WTC11 (cell line): ENCODE data around the gene RABL3. TPM values are rescaled to one million over a fixed set of nuclear protein-coding genes. Genes with fewer than 3 reads are reported as not detected.

ENCODE experiments used
- ATAC-seq: fragments of 200-7000 bp; cut with Tn5 transposase; 2 replicates; pipeline ENCODE4 v1.10.0; 2021; ENCODE audit warnings: mild to moderate bottlenecking, moderate library complexity
- CTCF ChIA-PET: fragments of 300-600 bp; sonication (Branson Sonifier 250); formaldehyde crosslinking; loops from one replicate; lab custom pipeline; 2021; ENCODE audit warnings: antibody characterized with exemption; lab: Charles Lee
- POLR2A ChIA-PET: fragments of 350-600 bp; sonication (Branson Sonifier 250); formaldehyde crosslinking; loops from one replicate; lab custom pipeline; 2021; ENCODE audit warnings: antibody characterized with exemption; lab: Charles Lee
- DNase-seq: peaks from one replicate; pipeline ENCODE4 v3.0.0; 2021; ENCODE audit warnings: low spot score
- H3K27ac Mint-ChIP-seq: 2 replicates; pipeline ENCODE4 v1.8.0; 2021; ENCODE audit warnings: mixed read lengths
- H3K27me3 Mint-ChIP-seq: 2 replicates; pipeline ENCODE4 v1.8.0; 2021; ENCODE audit warnings: low read depth, mild to moderate bottlenecking, moderate library complexity, mixed read lengths
- H3K36me3 Mint-ChIP-seq: 2 replicates; pipeline ENCODE4 v1.8.0; 2021; ENCODE audit warnings: mixed read lengths
- H3K4me1 Mint-ChIP-seq: 2 replicates; pipeline ENCODE4 v1.8.0; 2022; ENCODE audit warnings: mixed read lengths
- H3K4me3 Mint-ChIP-seq: 2 replicates; pipeline ENCODE4 v1.8.0; 2021; ENCODE audit warnings: mild to moderate bottlenecking, moderate library complexity, mixed read lengths
- H3K9me3 Mint-ChIP-seq: 2 replicates; pipeline ENCODE4 v1.8.0; 2021; ENCODE audit warnings: mixed read lengths
- ATF1 ChIP-seq: sonication (generic); formaldehyde crosslinking; IDR thresholded peaks from 2 replicates; pipeline ENCODE4 v1.8.1; 2023; ENCODE audit warnings: mild to moderate bottlenecking, moderate library complexity, missing genetic modification reagents
- E2F5 ChIP-seq: sonication (generic); formaldehyde crosslinking; IDR thresholded peaks from 2 replicates; pipeline ENCODE4 v1.8.1; 2022; ENCODE audit warnings: mild to moderate bottlenecking, moderate library complexity, missing genetic modification reagents
- ELF4 ChIP-seq: sonication (generic); formaldehyde crosslinking; IDR thresholded peaks from 2 replicates; pipeline ENCODE4 v1.8.1; 2022; ENCODE audit warnings: low read depth, mild to moderate bottlenecking, moderate library complexity, missing genetic modification reagents
- EMX1 ChIP-seq: fragments of 250-450 bp; sonication (Bioruptor Pico); IDR thresholded peaks from 2 replicates; pipeline ENCODE4 v1.8.0; 2021; ENCODE audit warnings: mild to moderate bottlenecking
- FOXK1 ChIP-seq: sonication (generic); formaldehyde crosslinking; IDR thresholded peaks from 2 replicates; pipeline ENCODE4 v1.8.0; 2022; ENCODE audit warnings: mild to moderate bottlenecking, moderate library complexity, missing genetic modification reagents
- FOXP4 ChIP-seq: sonication (generic); formaldehyde crosslinking; IDR thresholded peaks from 2 replicates; pipeline ENCODE4 v1.8.0; 2022; ENCODE audit warnings: mild to moderate bottlenecking, missing genetic modification reagents
- HMGA2 ChIP-seq: fragments of 250-450 bp; sonication (Bioruptor Pico); IDR thresholded peaks from 2 replicates; pipeline ENCODE4 v1.4.0; 2021; ENCODE audit warnings: mild to moderate bottlenecking, moderate library complexity
- HMGXB4 ChIP-seq: sonication (generic); formaldehyde crosslinking; IDR thresholded peaks from 2 replicates; pipeline ENCODE4 v1.8.1; 2023; ENCODE audit warnings: mild to moderate bottlenecking, moderate library complexity, missing genetic modification reagents
- NFE2L1 ChIP-seq: sonication (generic); formaldehyde crosslinking; IDR thresholded peaks from 2 replicates; pipeline ENCODE4 v1.8.1; 2023; ENCODE audit warnings: missing genetic modification reagents
- PRRX2 ChIP-seq: fragments of 250-450 bp; sonication (Bioruptor Pico); IDR thresholded peaks from 2 replicates; pipeline ENCODE4 v1.8.0; 2021; ENCODE audit warnings: mild to moderate bottlenecking
- SP1 ChIP-seq: sonication (generic); formaldehyde crosslinking; conservative IDR thresholded peaks from 2 replicates; pipeline ENCODE4 v1.8.1; 2022; ENCODE audit warnings: missing genetic modification reagents
- TCF7 ChIP-seq: sonication (generic); formaldehyde crosslinking; IDR thresholded peaks from 2 replicates; pipeline ENCODE4 v1.8.0; 2022; ENCODE audit warnings: mild to moderate bottlenecking, low read depth, missing genetic modification reagents, moderate library complexity
- total RNA-seq: library from RNA; stranded (reverse); gene quantifications from 3 replicates; pipeline ENCODE4 v1.2.3, GENCODE V29; 2021
- TF ChIP-seq, protein P1 (sequence below): sonication (generic); formaldehyde crosslinking; conservative IDR thresholded peaks from 2 replicates; pipeline ENCODE4 v1.8.1; 2023; ENCODE audit warnings: mild to moderate bottlenecking, low read depth, missing genetic modification reagents, moderate library complexity
- TF ChIP-seq, protein P2 (sequence below): sonication (generic); formaldehyde crosslinking; conservative IDR thresholded peaks from 2 replicates; pipeline ENCODE4 v1.8.1; 2022; ENCODE audit warnings: mild to moderate bottlenecking, missing genetic modification reagents
- TF ChIP-seq, protein P3 (sequence below): fragments of 250-450 bp; sonication (Bioruptor Pico); IDR thresholded peaks from 2 replicates; pipeline ENCODE4 v1.9.0; 2021; ENCODE audit warnings: mild to moderate bottlenecking
- TF ChIP-seq, protein P4 (sequence below): sonication (generic); formaldehyde crosslinking; IDR thresholded peaks from 2 replicates; pipeline ENCODE4 v1.8.1; 2022; ENCODE audit warnings: low read depth, mild to moderate bottlenecking, moderate library complexity, missing genetic modification reagents, borderline replicate concordance

The RABL3 gene
- total RNA-seq, 1 experiment from 2014 or later: 18.2 TPM

DNA sequence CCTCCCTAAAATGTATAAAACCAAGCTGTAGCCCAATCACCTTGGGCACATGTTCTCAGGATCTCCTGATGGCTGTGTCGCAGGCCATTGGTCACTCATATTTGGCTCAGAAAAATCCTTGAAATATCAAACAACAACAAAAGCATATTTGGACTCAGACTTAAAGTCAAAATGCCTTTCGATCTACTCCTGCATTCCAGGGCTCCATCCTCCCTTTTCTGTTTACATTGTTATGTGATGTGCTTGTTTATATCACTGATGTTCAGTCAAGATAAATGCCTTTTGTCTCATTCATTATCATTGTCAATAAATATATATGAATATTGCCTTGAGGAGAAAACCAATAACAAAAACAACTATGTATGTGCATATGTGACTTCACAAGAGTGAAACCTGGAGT lies 92.0 kb downstream of the RABL3 start:
- ChIA-PET POLR2A (no interaction called here), CTCF (no interaction called here)
- H3K4me1 Mint-ChIP-seq: peaks cover 5% of the 10 kb centered on the region
- H3K4me3 Mint-ChIP-seq: no peak overlapping the region
- H3K27ac Mint-ChIP-seq: no peak overlapping the region
- DNase-seq: no peak
- no peaks in the 10 kb centered on the region for H3K36me3 Mint-ChIP-seq
- no peaks in the 10 kb centered on the region for H3K27me3 Mint-ChIP-seq
- no peaks in the 10 kb centered on the region for H3K9me3 Mint-ChIP-seq
- no peak for ATAC-seq
- TF ChIP-seq EMX1: no peak

- no peak overlapping the region for H3K27ac Mint-ChIP-seq
- no peaks in the 10 kb centered on the region for H3K27me3 Mint-ChIP-seq
- ChIA-PET POLR2A (no interaction called here), CTCF (interaction anchor here (0.8 kb wide), 1 partner anchor 36 kb away, joined by 3 read pairs; no protein-coding TSS in a partner anchor)
- H3K4me1 Mint-ChIP-seq: peaks cover 6% of the 10 kb centered on the region
- TF ChIP-seq HMGXB4 (CRISPR knock-in tag): no peak
- TF ChIP-seq SP1 (CRISPR knock-in tag): no peak
- no peak overlapping the region for H3K4me3 Mint-ChIP-seq
- ATAC-seq: no peak
- H3K36me3 Mint-ChIP-seq: no peaks in the 10 kb centered on the region
- H3K9me3 Mint-ChIP-seq: no peaks in the 10 kb centered on the region
- DNase-seq: no peak
Measured at GRCh38 chr3:120649830-120650233, 92.5 kb downstream of the RABL3 start.

- ATAC-seq (no peak), DNase-seq (no peak)
- no peak for TF ChIP-seq FOXP4 (CRISPR knock-in tag)
- TF ChIP-seq, protein P1, sequence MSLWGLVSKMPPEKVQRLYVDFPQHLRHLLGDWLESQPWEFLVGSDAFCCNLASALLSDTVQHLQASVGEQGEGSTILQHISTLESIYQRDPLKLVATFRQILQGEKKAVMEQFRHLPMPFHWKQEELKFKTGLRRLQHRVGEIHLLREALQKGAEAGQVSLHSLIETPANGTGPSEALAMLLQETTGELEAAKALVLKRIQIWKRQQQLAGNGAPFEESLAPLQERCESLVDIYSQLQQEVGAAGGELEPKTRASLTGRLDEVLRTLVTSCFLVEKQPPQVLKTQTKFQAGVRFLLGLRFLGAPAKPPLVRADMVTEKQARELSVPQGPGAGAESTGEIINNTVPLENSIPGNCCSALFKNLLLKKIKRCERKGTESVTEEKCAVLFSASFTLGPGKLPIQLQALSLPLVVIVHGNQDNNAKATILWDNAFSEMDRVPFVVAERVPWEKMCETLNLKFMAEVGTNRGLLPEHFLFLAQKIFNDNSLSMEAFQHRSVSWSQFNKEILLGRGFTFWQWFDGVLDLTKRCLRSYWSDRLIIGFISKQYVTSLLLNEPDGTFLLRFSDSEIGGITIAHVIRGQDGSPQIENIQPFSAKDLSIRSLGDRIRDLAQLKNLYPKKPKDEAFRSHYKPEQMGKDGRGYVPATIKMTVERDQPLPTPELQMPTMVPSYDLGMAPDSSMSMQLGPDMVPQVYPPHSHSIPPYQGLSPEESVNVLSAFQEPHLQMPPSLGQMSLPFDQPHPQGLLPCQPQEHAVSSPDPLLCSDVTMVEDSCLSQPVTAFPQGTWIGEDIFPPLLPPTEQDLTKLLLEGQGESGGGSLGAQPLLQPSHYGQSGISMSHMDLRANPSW (CRISPR knock-in tag): no peak
- TF ChIP-seq NFE2L1 (CRISPR knock-in tag): no peak
- no peak for TF ChIP-seq PRRX2 (CRISPR knock-in tag)
- TF ChIP-seq FOXK1 (CRISPR knock-in tag): no peak
- Mint-ChIP-seq H3K27me3 (no peaks in the 10 kb centered on the region), H3K9me3 (no peaks in the 10 kb centered on the region), H3K36me3 (no peaks in the 10 kb centered on the region), H3K27ac (no peak overlapping the region), H3K4me1 (peaks cover 8% of the 10 kb centered on the region), H3K4me3 (no peak overlapping the region)
- ChIA-PET POLR2A (interaction anchor here (0.6 kb wide), 1 partner anchor 905 kb away, joined by 4 read pairs; no protein-coding TSS in a partner anchor), CTCF (no interaction called here)
Measured at GRCh38 chr3:120648290-120648689, 94.0 kb downstream of the RABL3 start.

DNA sequence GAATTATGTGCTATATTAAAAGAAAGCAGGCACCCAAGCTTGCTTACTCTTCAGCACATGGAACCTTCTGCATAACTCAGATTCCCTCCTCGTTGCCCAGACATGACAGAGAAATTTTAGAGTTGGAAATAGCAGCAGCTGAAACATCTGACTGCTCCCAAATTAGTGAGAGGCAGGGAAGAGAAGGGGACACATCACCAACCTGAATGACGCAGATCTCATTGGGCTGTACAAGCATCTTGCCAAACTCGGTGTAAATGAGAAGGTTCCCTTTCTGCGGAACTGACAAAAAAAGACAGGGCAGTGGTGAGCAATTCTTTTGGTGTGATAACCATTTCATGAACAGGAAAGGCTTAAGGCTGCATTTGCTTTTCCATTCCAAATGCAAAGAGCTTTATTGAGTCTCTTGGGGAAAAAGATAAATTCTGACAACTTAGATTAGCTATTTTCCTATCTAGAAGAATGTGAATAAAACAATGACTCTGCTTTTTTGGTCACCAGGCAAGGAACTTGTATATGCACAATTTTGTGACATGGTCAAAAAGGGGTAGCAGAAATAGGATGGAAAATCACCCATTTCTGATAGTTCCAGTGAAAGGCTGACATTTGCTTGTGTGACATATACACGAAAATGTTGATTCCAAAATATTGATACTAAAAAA lies 95.4 kb downstream of the RABL3 start:
- ChIA-PET CTCF (interaction anchor here (1.0 to 1.3 kb wide), 2 partner anchors 12 to 148 kb away, joined by 3 read pairs; no protein-coding TSS in a partner anchor), POLR2A (interaction anchor here (0.6 kb wide), 1 partner anchor 196 kb away, joined by 4 read pairs; no protein-coding TSS in a partner anchor)
- Mint-ChIP-seq H3K27me3 (no peaks in the 10 kb centered on the region), H3K4me1 (peaks cover 11% of the 10 kb centered on the region), H3K9me3 (no peaks in the 10 kb centered on the region), H3K36me3 (no peaks in the 10 kb centered on the region), H3K4me3 (no peak overlapping the region), H3K27ac (no peak overlapping the region)
- DNase-seq (no peak), ATAC-seq (no peak)
- TF ChIP-seq NFE2L1 (CRISPR knock-in tag): no peak
- no peak for TF ChIP-seq ATF1 (CRISPR knock-in tag)
- TF ChIP-seq, protein P2, sequence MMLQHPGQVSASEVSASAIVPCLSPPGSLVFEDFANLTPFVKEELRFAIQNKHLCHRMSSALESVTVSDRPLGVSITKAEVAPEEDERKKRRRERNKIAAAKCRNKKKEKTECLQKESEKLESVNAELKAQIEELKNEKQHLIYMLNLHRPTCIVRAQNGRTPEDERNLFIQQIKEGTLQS (CRISPR knock-in tag): no peak
- TF ChIP-seq HMGA2 (CRISPR knock-in tag): no peak
- TF ChIP-seq, protein P3, sequence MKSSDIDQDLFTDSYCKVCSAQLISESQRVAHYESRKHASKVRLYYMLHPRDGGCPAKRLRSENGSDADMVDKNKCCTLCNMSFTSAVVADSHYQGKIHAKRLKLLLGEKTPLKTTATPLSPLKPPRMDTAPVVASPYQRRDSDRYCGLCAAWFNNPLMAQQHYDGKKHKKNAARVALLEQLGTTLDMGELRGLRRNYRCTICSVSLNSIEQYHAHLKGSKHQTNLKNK (CRISPR knock-in tag): no peak
- no peak for TF ChIP-seq E2F5 (CRISPR knock-in tag)
- no peak for TF ChIP-seq TCF7 (CRISPR knock-in tag)
- TF ChIP-seq, protein P4, sequence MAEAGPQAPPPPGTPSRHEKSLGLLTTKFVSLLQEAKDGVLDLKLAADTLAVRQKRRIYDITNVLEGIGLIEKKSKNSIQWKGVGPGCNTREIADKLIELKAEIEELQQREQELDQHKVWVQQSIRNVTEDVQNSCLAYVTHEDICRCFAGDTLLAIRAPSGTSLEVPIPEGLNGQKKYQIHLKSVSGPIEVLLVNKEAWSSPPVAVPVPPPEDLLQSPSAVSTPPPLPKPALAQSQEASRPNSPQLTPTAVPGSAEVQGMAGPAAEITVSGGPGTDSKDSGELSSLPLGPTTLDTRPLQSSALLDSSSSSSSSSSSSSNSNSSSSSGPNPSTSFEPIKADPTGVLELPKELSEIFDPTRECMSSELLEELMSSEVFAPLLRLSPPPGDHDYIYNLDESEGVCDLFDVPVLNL (CRISPR knock-in tag): no peak
- TF ChIP-seq ELF4: no peak
